ENCODE measurements around the gene SUMF1.

- TF ChIP-seq POLR2A (IDR thresholded peaks at IDR 0.05; ENCODE audit: low read depth, low read length): no peak
- TF ChIP-seq TAF1 (IDR thresholded peaks at IDR 0.05; ENCODE audit: borderline replicate concordance, low read depth, low read length): no peak
Observed at GRCh38 chr3:4462369-4463040, 4.6 kb downstream of the SUMF1 start.
